Measurements from ENCODE around the gene HSPA13.

The HSPA13 gene, protein sequence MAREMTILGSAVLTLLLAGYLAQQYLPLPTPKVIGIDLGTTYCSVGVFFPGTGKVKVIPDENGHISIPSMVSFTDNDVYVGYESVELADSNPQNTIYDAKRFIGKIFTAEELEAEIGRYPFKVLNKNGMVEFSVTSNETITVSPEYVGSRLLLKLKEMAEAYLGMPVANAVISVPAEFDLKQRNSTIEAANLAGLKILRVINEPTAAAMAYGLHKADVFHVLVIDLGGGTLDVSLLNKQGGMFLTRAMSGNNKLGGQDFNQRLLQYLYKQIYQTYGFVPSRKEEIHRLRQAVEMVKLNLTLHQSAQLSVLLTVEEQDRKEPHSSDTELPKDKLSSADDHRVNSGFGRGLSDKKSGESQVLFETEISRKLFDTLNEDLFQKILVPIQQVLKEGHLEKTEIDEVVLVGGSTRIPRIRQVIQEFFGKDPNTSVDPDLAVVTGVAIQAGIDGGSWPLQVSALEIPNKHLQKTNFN

GRCh38 chr21:14382835-14383595 is at the start of gene HSPA13:
HSPA13 (minus strand) TSS chr21:14383146; CDS start chr21:14383119, 27 bp downstream.
- peaks cover 3% of the 10 kb centered on the region for H3K36me3 ChIP-seq
- peaks cover 13 to 15% of the 10 kb centered on the region in 2 experiments for H3K4me1 ChIP-seq (ENCODE audit: control insufficient read depth in 1 of 2, insufficient read depth in 1 of 2, low read depth in 1 of 2, low read length in 1 of 2)
- H3K27ac ChIP-seq, result peak within 1 kb of the TSS; percentile 85
- TF ChIP-seq, protein P1, sequence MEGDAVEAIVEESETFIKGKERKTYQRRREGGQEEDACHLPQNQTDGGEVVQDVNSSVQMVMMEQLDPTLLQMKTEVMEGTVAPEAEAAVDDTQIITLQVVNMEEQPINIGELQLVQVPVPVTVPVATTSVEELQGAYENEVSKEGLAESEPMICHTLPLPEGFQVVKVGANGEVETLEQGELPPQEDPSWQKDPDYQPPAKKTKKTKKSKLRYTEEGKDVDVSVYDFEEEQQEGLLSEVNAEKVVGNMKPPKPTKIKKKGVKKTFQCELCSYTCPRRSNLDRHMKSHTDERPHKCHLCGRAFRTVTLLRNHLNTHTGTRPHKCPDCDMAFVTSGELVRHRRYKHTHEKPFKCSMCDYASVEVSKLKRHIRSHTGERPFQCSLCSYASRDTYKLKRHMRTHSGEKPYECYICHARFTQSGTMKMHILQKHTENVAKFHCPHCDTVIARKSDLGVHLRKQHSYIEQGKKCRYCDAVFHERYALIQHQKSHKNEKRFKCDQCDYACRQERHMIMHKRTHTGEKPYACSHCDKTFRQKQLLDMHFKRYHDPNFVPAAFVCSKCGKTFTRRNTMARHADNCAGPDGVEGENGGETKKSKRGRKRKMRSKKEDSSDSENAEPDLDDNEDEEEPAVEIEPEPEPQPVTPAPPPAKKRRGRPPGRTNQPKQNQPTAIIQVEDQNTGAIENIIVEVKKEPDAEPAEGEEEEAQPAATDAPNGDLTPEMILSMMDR (IDR thresholded peaks at IDR 0.05), result no peak
- H3K9me3 ChIP-seq, result no peaks in the 10 kb centered on the region
- H3K27me3 ChIP-seq, result no peaks in the 10 kb centered on the region
- H3K4me3 ChIP-seq (ENCODE audit: low read depth in 1 of 2, low read length in 1 of 2), result peak within 1 kb of the TSS; percentile 96 to 97

GRCh38 chr21:14418920-14419319 is 36.0 kb upstream of the HSPA13 start:
- H3K27ac ChIP-seq, result no peak overlapping the region
- no peaks in the 10 kb centered on the region for H3K4me1 ChIP-seq (ENCODE audit: control insufficient read depth in 1 of 2, insufficient read depth in 1 of 2, low read depth in 1 of 2, low read length in 1 of 2)
- no peak overlapping the region for H3K4me3 ChIP-seq (ENCODE audit: low read depth in 1 of 2, low read length in 1 of 2)
- TF ChIP-seq, protein P1 (IDR thresholded peaks at IDR 0.05), result no peak
- peaks cover 4% of the 10 kb centered on the region for H3K9me3 ChIP-seq
- no peaks in the 10 kb centered on the region for H3K36me3 ChIP-seq
- no peaks in the 10 kb centered on the region for H3K27me3 ChIP-seq

DNA sequence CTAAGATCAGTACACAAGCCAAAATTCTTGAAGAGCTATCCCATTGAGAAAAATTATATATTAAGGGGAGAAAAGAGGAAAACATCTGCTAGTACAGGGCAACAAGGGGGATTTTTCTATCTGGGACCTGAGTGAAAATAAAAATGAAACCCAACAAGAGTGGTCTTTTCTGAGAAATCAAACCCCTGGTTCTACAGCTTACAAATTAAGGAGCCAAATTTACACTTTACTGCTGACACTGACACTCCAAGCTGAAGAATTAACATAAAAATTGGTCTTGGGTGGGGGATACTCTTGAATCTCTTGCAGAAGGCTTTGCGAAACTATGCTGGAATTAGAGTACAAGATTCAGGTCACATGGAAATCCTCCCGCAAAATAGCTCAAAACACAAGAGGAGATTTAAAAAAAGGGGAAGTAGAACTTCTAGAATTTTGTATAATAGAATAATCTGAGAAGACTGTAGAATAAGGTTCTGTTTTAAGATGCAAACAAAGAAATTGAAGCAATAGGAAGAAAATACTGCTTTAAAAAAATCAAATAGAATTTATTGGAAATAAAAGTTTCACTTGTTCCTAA is 32.1 kb upstream of the HSPA13 start:
- no peaks in the 10 kb centered on the region for H3K36me3 ChIP-seq
- no peaks in the 10 kb centered on the region for H3K4me1 ChIP-seq (ENCODE audit: control insufficient read depth in 1 of 2, insufficient read depth in 1 of 2, low read depth in 1 of 2, low read length in 1 of 2)
- no peaks in the 10 kb centered on the region for H3K27me3 ChIP-seq
- H3K4me3 ChIP-seq (ENCODE audit: low read depth in 1 of 2, low read length in 1 of 2), result no peak overlapping the region
- TF ChIP-seq, protein P1 (IDR thresholded peaks at IDR 0.05), result no peak
- H3K27ac ChIP-seq, result no peak overlapping the region
- peaks cover 4% of the 10 kb centered on the region for H3K9me3 ChIP-seq

DNA sequence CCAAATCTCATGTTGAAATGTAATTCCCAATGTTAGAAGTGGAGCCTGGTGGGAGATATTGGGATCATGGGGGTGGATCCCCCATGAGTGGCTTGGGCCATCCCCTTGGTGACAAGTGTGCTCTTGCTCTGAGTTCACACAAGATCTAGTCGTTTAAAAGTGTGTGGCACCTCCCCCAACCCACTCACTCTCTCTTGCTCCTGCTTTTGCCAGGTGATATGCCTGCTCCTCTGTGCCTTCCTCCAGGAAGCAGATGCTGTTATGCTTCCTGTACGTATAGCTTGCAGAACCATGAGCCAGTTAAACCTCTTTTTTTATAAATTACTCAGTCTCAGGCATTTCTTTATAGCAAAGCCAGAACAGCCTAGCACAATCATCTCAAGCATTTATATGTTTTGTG is 23.0 kb upstream of the HSPA13 start:
- H3K27ac ChIP-seq, result no peak overlapping the region
- H3K27me3 ChIP-seq, result no peaks in the 10 kb centered on the region
- H3K9me3 ChIP-seq, result no peaks in the 10 kb centered on the region
- no peaks in the 10 kb centered on the region for H3K36me3 ChIP-seq
- TF ChIP-seq, protein P1 (IDR thresholded peaks at IDR 0.05), result no peak
- H3K4me3 ChIP-seq (ENCODE audit: low read depth in 1 of 2, low read length in 1 of 2), result no peak overlapping the region
- no peaks in the 10 kb centered on the region for H3K4me1 ChIP-seq (ENCODE audit: control insufficient read depth in 1 of 2, insufficient read depth in 1 of 2, low read depth in 1 of 2, low read length in 1 of 2)

DNA sequence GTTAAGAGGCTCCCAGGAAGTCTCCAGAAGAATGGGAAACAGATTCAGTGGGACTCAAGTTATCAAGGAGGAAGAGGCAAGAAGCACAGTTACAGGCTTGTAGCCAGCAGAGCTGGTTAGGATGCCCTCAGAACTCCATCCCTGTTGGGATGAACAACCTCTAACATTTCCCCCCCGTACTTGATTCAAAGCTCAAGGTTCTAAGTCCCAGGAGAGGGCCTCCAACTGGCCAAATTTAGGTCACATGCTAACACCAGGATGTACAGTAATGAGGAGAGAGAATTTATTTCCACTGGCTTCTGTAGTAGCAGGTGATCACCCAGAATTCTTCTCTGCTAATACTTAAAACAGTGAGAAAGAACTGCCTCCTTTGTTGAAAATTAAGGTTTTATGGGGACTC is 22.3 kb upstream of the HSPA13 start:
- no peaks in the 10 kb centered on the region for H3K27me3 ChIP-seq
- no peaks in the 10 kb centered on the region for H3K4me1 ChIP-seq (ENCODE audit: control insufficient read depth in 1 of 2, insufficient read depth in 1 of 2, low read depth in 1 of 2, low read length in 1 of 2)
- H3K4me3 ChIP-seq (ENCODE audit: low read depth in 1 of 2, low read length in 1 of 2), result no peak overlapping the region
- H3K27ac ChIP-seq, result no peak overlapping the region
- no peaks in the 10 kb centered on the region for H3K36me3 ChIP-seq
- TF ChIP-seq, protein P1 (IDR thresholded peaks at IDR 0.05), result no peak
- no peaks in the 10 kb centered on the region for H3K9me3 ChIP-seq

Measured in neutrophil (primary cell).